ENCODE data around the gene CGB8. TPM values are rescaled to one million over a fixed set of nuclear protein-coding genes. Genes with fewer than 3 reads are reported as not detected.
"Not testable (repeated sequence)": the region's sequence is repeated elsewhere in the genome, so short reads cannot be mapped to it uniquely, and the experiment has no call there.

CGB8 gene
- total RNA-seq, 2 experiments from 2014 or later, result not detected

- ChIA-PET POLR2A (no interaction called here), CTCF (no interaction called here)
- Mint-ChIP-seq H3K27ac (no peak overlapping the region), H3K4me1 (peaks cover 23% of the 10 kb centered on the region), H3K9me3 (no peaks in the 10 kb centered on the region), H3K27me3 (peaks cover 71% of the 10 kb centered on the region), H3K36me3 (ENCODE audit: low read depth) (no peaks in the 10 kb centered on the region), H3K4me3 (no peak overlapping the region)
- no peak for DNase-seq
Observed at GRCh38 chr19:49059053-49059452, 10.1 kb upstream of the CGB8 start.

GRCh38 chr19:49058562-49058961 lies 9.7 kb upstream of the CGB8 start:
- CTCF ChIA-PET, result interaction anchor here (0.8 to 1.6 kb wide), 3 partner anchors 38 to 140 kb away, joined by 3 to 7 read pairs (median 6); a partner anchor contains a TSS
- Mint-ChIP-seq H3K36me3 (ENCODE audit: low read depth) (no peaks in the 10 kb centered on the region), H3K9me3 (no peaks in the 10 kb centered on the region), H3K4me3 (no peak overlapping the region), H3K27me3 (peaks cover 66% of the 10 kb centered on the region), H3K27ac (no peak overlapping the region), H3K4me1 (peaks cover 23% of the 10 kb centered on the region)
- no peak for DNase-seq
- POLR2A ChIA-PET, result no interaction called here

- Mint-ChIP-seq H3K36me3 (ENCODE audit: low read depth) (no peaks in the 10 kb centered on the region), H3K9me3 (no peaks in the 10 kb centered on the region), H3K27ac (no peak within 1 kb of the TSS), H3K4me1 (peaks cover 23% of the 10 kb centered on the region), H3K4me3 (peak within 1 kb of the TSS; percentile 51), H3K27me3 (peaks cover 59% of the 10 kb centered on the region)
- ChIA-PET POLR2A (no interaction called here), CTCF (interaction anchor here (0.6 to 2.0 kb wide), 7 partner anchors 8 to 216 kb away, joined by 3 to 7 read pairs (median 3); partner anchors contain the start of gene LIN7B)
- peak; percentile 30 for DNase-seq
Observed at GRCh38 chr19:49057636-49058234, 8.8 kb upstream of the CGB8 start, which contains the start of gene CGB7. TSS of gene CGB7 (minus strand) at chr19:49057749. CDS start at chr19:49055375, 2,374 bp downstream.

GRCh38 chr19:49056902-49057596 lies 8.1 kb upstream of the CGB8 start:
- DNase-seq, result not testable (repeated sequence)

GRCh38 chr19:49056101-49056901 lies 7.4 kb upstream of the CGB8 start:
- POLR2A ChIA-PET, result no interaction called here
- peaks cover 54% of the 10 kb centered on the region for H3K27me3 Mint-ChIP-seq

More at GRCh38 chr19:49056902-49057596, 8.1 kb upstream of the CGB8 start:
- Mint-ChIP-seq H3K27me3 (peaks cover 58% of the 10 kb centered on the region), H3K4me1 (peaks cover 23% of the 10 kb centered on the region), H3K4me3 (peak overlapping the region; percentile 51)
- H3K27ac Mint-ChIP-seq; H3K9me3 Mint-ChIP-seq; POLR2A ChIA-PET; H3K36me3 Mint-ChIP-seq (ENCODE audit: low read depth): not testable (repeated sequence)
- CTCF ChIA-PET, result interaction anchor here (0.6 to 2.0 kb wide), 7 partner anchors 9 to 215 kb away, joined by 3 to 7 read pairs (median 3); partner anchors contain the start of gene LIN7B

GRCh38 chr19:49050376-49051033 lies 1.6 kb upstream of the CGB8 start:
- CTCF ChIA-PET, result interaction anchor here (1.4 to 2.0 kb wide), 2 partner anchors 47 to 57 kb away, joined by 4 read pairs; partner anchors contain the start of genes GYS1 and RUVBL2
- not testable (repeated sequence) for H3K27ac Mint-ChIP-seq

More at GRCh38 chr19:49056101-49056901, 7.4 kb upstream of the CGB8 start:
- CTCF ChIA-PET, result interaction anchor here (0.6 to 2.0 kb wide), 5 partner anchors 10 to 363 kb away, joined by 3 to 6 read pairs (median 3); no protein-coding TSS in a partner anchor
- no peak overlapping the region for H3K27ac Mint-ChIP-seq
- H3K4me1 Mint-ChIP-seq, result peaks cover 23% of the 10 kb centered on the region
- H3K9me3 Mint-ChIP-seq, result no peaks in the 10 kb centered on the region
- H3K36me3 Mint-ChIP-seq (ENCODE audit: low read depth), result no peaks in the 10 kb centered on the region
- H3K4me3 Mint-ChIP-seq, result peak overlapping the region; percentile 51
- DNase-seq, result peak; percentile 41

GRCh38 chr19:49049834-49050233 lies 923 bp upstream of the CGB8 start:
- DNase-seq; H3K27ac Mint-ChIP-seq; H3K27me3 Mint-ChIP-seq; H3K4me1 Mint-ChIP-seq; POLR2A ChIA-PET; H3K9me3 Mint-ChIP-seq; H3K4me3 Mint-ChIP-seq; H3K36me3 Mint-ChIP-seq (ENCODE audit: low read depth): not testable (repeated sequence)
- CTCF ChIA-PET, result interaction anchor here (2.0 kb wide), 1 partner anchor 56 kb away, joined by 4 read pairs; the partner anchor contains the start of genes GYS1 and RUVBL2

More at GRCh38 chr19:49050376-49051033, 1.6 kb upstream of the CGB8 start:
- H3K36me3 Mint-ChIP-seq (ENCODE audit: low read depth); H3K27me3 Mint-ChIP-seq; DNase-seq; H3K9me3 Mint-ChIP-seq; POLR2A ChIA-PET; H3K4me3 Mint-ChIP-seq; H3K4me1 Mint-ChIP-seq: not testable (repeated sequence)

- H3K36me3 Mint-ChIP-seq (ENCODE audit: low read depth); H3K27ac Mint-ChIP-seq; H3K4me3 Mint-ChIP-seq; H3K27me3 Mint-ChIP-seq; H3K4me1 Mint-ChIP-seq; CTCF ChIA-PET; H3K9me3 Mint-ChIP-seq; POLR2A ChIA-PET; DNase-seq: not testable (repeated sequence)
Observed at GRCh38 chr19:49043548-49043947, 5.4 kb downstream of the CGB8 start, which contains the start of gene CGB5. TSS of gene CGB5 (plus strand) at chr19:49043848. CDS start at chr19:49044210, 362 bp downstream.

- CTCF ChIA-PET, result interaction anchor here (0.6 kb wide), 1 partner anchor 13 kb away, joined by 3 read pairs; no protein-coding TSS in a partner anchor
- H3K36me3 Mint-ChIP-seq (ENCODE audit: low read depth); H3K9me3 Mint-ChIP-seq; H3K4me1 Mint-ChIP-seq; POLR2A ChIA-PET; DNase-seq; H3K27me3 Mint-ChIP-seq; H3K4me3 Mint-ChIP-seq; H3K27ac Mint-ChIP-seq: not testable (repeated sequence)
Observed at GRCh38 chr19:49042666-49043065, 6.2 kb downstream of the CGB8 start.

GRCh38 chr19:49042177-49042576 lies 6.7 kb downstream of the CGB8 start:
- Mint-ChIP-seq H3K36me3 (ENCODE audit: low read depth) (no peaks in the 10 kb centered on the region), H3K4me1 (no peaks in the 10 kb centered on the region), H3K27ac (no peak overlapping the region), H3K27me3 (no peaks in the 10 kb centered on the region), H3K9me3 (no peaks in the 10 kb centered on the region), H3K4me3 (no peak overlapping the region)
- POLR2A ChIA-PET, result no interaction called here
- no peak for DNase-seq
- CTCF ChIA-PET, result interaction anchor here (0.6 kb wide), 1 partner anchor 14 kb away, joined by 3 read pairs; no protein-coding TSS in a partner anchor

GRCh38 chr19:49039736-49040135 lies 9.2 kb downstream of the CGB8 start:
- CTCF ChIA-PET; POLR2A ChIA-PET; H3K27me3 Mint-ChIP-seq; DNase-seq; H3K27ac Mint-ChIP-seq; H3K4me3 Mint-ChIP-seq; H3K36me3 Mint-ChIP-seq (ENCODE audit: low read depth); H3K9me3 Mint-ChIP-seq; H3K4me1 Mint-ChIP-seq: not testable (repeated sequence)

- H3K4me3 Mint-ChIP-seq; H3K36me3 Mint-ChIP-seq (ENCODE audit: low read depth); H3K4me1 Mint-ChIP-seq; DNase-seq; CTCF ChIA-PET; POLR2A ChIA-PET; H3K27me3 Mint-ChIP-seq; H3K9me3 Mint-ChIP-seq: not testable (repeated sequence)
- peak overlapping the region; percentile 41 for H3K27ac Mint-ChIP-seq
Observed at GRCh38 chr19:49038557-49039276, 10.2 kb downstream of the CGB8 start.

Data from activated CD4-positive, alpha-beta T cell treated with anti-CD3 and anti-CD28 coated beads, Interleukin-2, amount 10 ng/mL, durations not matched to agents 7 days and 5 days (primary cell).